MCF 10A (cell line): ENCODE data around the gene PRM2. TPM values are rescaled to one million over a fixed set of nuclear protein-coding genes. Genes with fewer than 3 reads are reported as not detected.
A peak's percentile ranks its signal among the peaks of the same experiment; 100 is the strongest.

Source experiments
- BruUV-seq: library from RNA; stranded (reverse); fragments of 400-500 nt; replicated peaks from 2 replicates; lab custom pipeline; 2021; lab: Mats Ljungman, UMichigan
- CTCF ChIA-PET: fragments of 300-600 bp; sonication (Branson Sonifier 250); formaldehyde crosslinking; extraction: SDS; loops from one replicate; lab custom pipeline; 2021; ENCODE audit warnings: antibody characterized with exemption, inconsistent platforms; lab: Yijun Ruan, JAX
- POLR2A ChIA-PET: fragments of 300-600, 350-650 bp; sonication (Branson Sonifier 250); formaldehyde crosslinking; extraction: SDS; loops from one replicate; lab custom pipeline; 2020; ENCODE audit warnings: antibody characterized with exemption, inconsistent platforms; lab: Yijun Ruan, JAX
- DNase-seq: peaks from one replicate; pipeline ENCODE4 v3.0.0-alpha.2; 2018; ENCODE audit not compliant: unreplicated experiment
- H3K27ac Mint-ChIP-seq: one replicate; pipeline ENCODE4 v1.8.0; 2022; ENCODE audit warnings: mild to moderate bottlenecking, low read depth, mixed read lengths; ENCODE audit not compliant: unreplicated experiment
- H3K27me3 Mint-ChIP-seq: one replicate; pipeline ENCODE4 v1.8.0; 2022; ENCODE audit warnings: mixed read lengths; ENCODE audit not compliant: insufficient read depth, unreplicated experiment
- H3K36me3 Mint-ChIP-seq: one replicate; pipeline ENCODE4 v1.8.0; 2022; ENCODE audit warnings: mild to moderate bottlenecking, moderate library complexity, mixed read lengths; ENCODE audit not compliant: insufficient read depth, unreplicated experiment
- H3K4me1 Mint-ChIP-seq: one replicate; pipeline ENCODE4 v1.8.0; 2022; ENCODE audit warnings: mixed read lengths; ENCODE audit not compliant: insufficient read depth, unreplicated experiment
- H3K4me3 Mint-ChIP-seq: one replicate; pipeline ENCODE4 v1.8.0; 2022; ENCODE audit warnings: mild to moderate bottlenecking, moderate library complexity, mixed read lengths; ENCODE audit not compliant: unreplicated experiment
- H3K9me3 Mint-ChIP-seq: one replicate; pipeline ENCODE4 v1.8.0; 2022; ENCODE audit warnings: mixed read lengths; ENCODE audit not compliant: unreplicated experiment
- CTCF ChIP-seq: fragments of 200-600 bp; IDR thresholded peaks from one replicate; pipeline ENCODE4 v1.8.0; 2022; ENCODE audit warnings: antibody characterized with exemption, mild to moderate bottlenecking; ENCODE audit not compliant: unreplicated experiment
- intact Hi-C: fragments of 100-400 bp; cut with micrococcal nuclease; formaldehyde crosslinking; loops from 2 replicates; pipeline ENCODE4 v1.14.1; 2022
- total RNA-seq: library from RNA; stranded (reverse); gene quantifications from 2 replicates; pipeline ENCODE4 v1.2.3, GENCODE V29; 2022

Gene PRM2
- total RNA-seq, 1 experiment from 2014 or later, result not detected

- no TSS peak for BruUV-seq
- no peak for DNase-seq
- peaks cover 11% of the 10 kb centered on the region for H3K27me3 Mint-ChIP-seq
Measured at GRCh38 chr16:11277607-11278337, 1.5 kb upstream of the PRM2 start.

GRCh38 chr16:11276896-11277593 is 765 bp upstream of the PRM2 start:
- peaks cover 6% of the 10 kb centered on the region for H3K4me1 Mint-ChIP-seq
- H3K4me3 Mint-ChIP-seq, result no peak overlapping the region
- H3K27ac Mint-ChIP-seq, result no peak overlapping the region
- peaks cover 4% of the 10 kb centered on the region for H3K27me3 Mint-ChIP-seq
- H3K36me3 Mint-ChIP-seq, result no peaks in the 10 kb centered on the region
- no peak for TF ChIP-seq CTCF
- intact Hi-C loops, result no loop called here
- POLR2A ChIA-PET, result interaction anchor here (0.7 kb wide), 1 partner anchor 14 kb away, joined by 3 read pairs; no protein-coding TSS in a partner anchor
- no peaks in the 10 kb centered on the region for H3K9me3 Mint-ChIP-seq
- CTCF ChIA-PET, result interaction anchor here (0.9 to 1.0 kb wide), 2 partner anchors 309 to 322 kb away, joined by 3 read pairs; no protein-coding TSS in a partner anchor
- peak; percentile 15 for DNase-seq
- no TSS peak for BruUV-seq

More at GRCh38 chr16:11277607-11278337, 1.5 kb upstream of the PRM2 start:
- Mint-ChIP-seq H3K4me1 (peaks cover 6% of the 10 kb centered on the region), H3K27ac (no peak overlapping the region), H3K9me3 (no peaks in the 10 kb centered on the region), H3K4me3 (no peak overlapping the region), H3K36me3 (no peaks in the 10 kb centered on the region)
- TF ChIP-seq CTCF, result no peak
- intact Hi-C loops, result no loop called here
- ChIA-PET POLR2A (interaction anchor here (0.7 to 1.0 kb wide), 2 partner anchors 9 to 15 kb away, joined by 3 read pairs; partner anchors contain the start of gene TNP2), CTCF (no interaction called here)

GRCh38 chr16:11274964-11275363 is 1.3 kb downstream of the PRM2 start:
- BruUV-seq, result no TSS peak
- Mint-ChIP-seq H3K4me3 (no peak overlapping the region), H3K9me3 (no peaks in the 10 kb centered on the region), H3K27ac (no peak overlapping the region), H3K4me1 (peaks cover 6% of the 10 kb centered on the region), H3K27me3 (peaks cover 8% of the 10 kb centered on the region), H3K36me3 (no peaks in the 10 kb centered on the region)
- POLR2A ChIA-PET, result no interaction called here
- intact Hi-C loops, result no loop called here
- CTCF ChIA-PET, result interaction anchor here (0.6 to 0.7 kb wide), 2 partner anchors 21 to 326 kb away, joined by 3 to 6 read pairs; no protein-coding TSS in a partner anchor
- DNase-seq, result no peak
- TF ChIP-seq CTCF, result no peak

GRCh38 chr16:11273721-11274324 is 2.5 kb downstream of the PRM2 start:
- intact Hi-C loops, result no loop called here
- POLR2A ChIA-PET, result no interaction called here
- peaks cover 20% of the 10 kb centered on the region for H3K27me3 Mint-ChIP-seq
- H3K4me3 Mint-ChIP-seq, result no peak overlapping the region
- no peak for DNase-seq
- no peaks in the 10 kb centered on the region for H3K9me3 Mint-ChIP-seq
- H3K4me1 Mint-ChIP-seq, result peaks cover 6% of the 10 kb centered on the region
- no peak for TF ChIP-seq CTCF
- CTCF ChIA-PET, result interaction anchor here (0.9 to 2.8 kb wide), 2 partner anchors 97 to 310 kb away, joined by 3 to 9 read pairs; no protein-coding TSS in a partner anchor
- BruUV-seq, result no TSS peak
- H3K27ac Mint-ChIP-seq, result no peak overlapping the region
- H3K36me3 Mint-ChIP-seq, result no peaks in the 10 kb centered on the region
